Astrocyte (in vitro differentiated cells and primary cell): ENCODE results near the gene F13B. TPM values are rescaled to one million over a fixed set of nuclear protein-coding genes. Genes with fewer than 3 reads are reported as not detected.
"Not testable (repeated sequence)": the region's sequence is repeated elsewhere in the genome, so short reads cannot be mapped to it uniquely, and the experiment has no call there.

Source experiments
- DNase-seq: peaks from one replicate; pipeline ENCODE4 v3.0.0-alpha.2; 2010; ENCODE audit warnings: low read depth
- FAIRE-seq: peaks from 2 replicates; lab custom pipeline; 2011; peaks lifted over from hg19 to GRCh38; lab: Jason Lieb, UNC
- H2AFZ ChIP-seq: 2 replicates; pipeline ENCODE4 v1.6.0; 2012; ENCODE audit warnings: low read depth, low read length, inconsistent platforms
- H3K27ac ChIP-seq: 2 replicates; pipeline ENCODE4 v1.5.1; 2011; ENCODE audit warnings: low read depth, low read length, inconsistent platforms
- H3K27me3 ChIP-seq: 2 replicates; pipeline ENCODE4 v1.6.0; 2011; ENCODE audit warnings: low read length, inconsistent platforms; ENCODE audit not compliant: insufficient read depth
- H3K36me3 ChIP-seq: 2 replicates; pipeline ENCODE4 v1.5.1; 2011; ENCODE audit warnings: low read length, inconsistent platforms; ENCODE audit not compliant: insufficient read depth
- H3K4me1 ChIP-seq: 2 replicates; pipeline ENCODE4 v1.5.1; 2011; ENCODE audit warnings: low read length, inconsistent platforms; ENCODE audit not compliant: insufficient read depth
- H3K4me2 ChIP-seq: 2 replicates; pipeline ENCODE4 v1.6.0; 2012; ENCODE audit warnings: low read length, inconsistent platforms
- H3K4me3 ChIP-seq: 2 replicates; pipeline ENCODE4 v1.5.1; 2011; ENCODE audit warnings: low read depth, mild to moderate bottlenecking, low read length, inconsistent platforms; ENCODE audit not compliant: insufficient read depth
- H3K79me2 ChIP-seq: 2 replicates; pipeline ENCODE4 v1.6.0; 2012; ENCODE audit warnings: mild to moderate bottlenecking, low read length, inconsistent platforms; ENCODE audit not compliant: insufficient read depth
- H3K9ac ChIP-seq: 2 replicates; pipeline ENCODE4 v1.6.0; 2012; ENCODE audit warnings: mild to moderate bottlenecking, low read length, inconsistent platforms
- H3K9me3 ChIP-seq: 2 replicates; pipeline ENCODE4 v1.5.1; 2012; ENCODE audit warnings: low read depth, mild to moderate bottlenecking, low read length, inconsistent platforms; ENCODE audit not compliant: insufficient read depth
- H4K20me1 ChIP-seq: 2 replicates; pipeline ENCODE4 v1.6.0; 2012; ENCODE audit warnings: low read length, inconsistent platforms; ENCODE audit not compliant: insufficient read depth
- H3K27ac Mint-ChIP-seq: one replicate; pipeline ENCODE4 v1.8.0; 2021; ENCODE audit warnings: mild to moderate bottlenecking, mixed read lengths; ENCODE audit not compliant: unreplicated experiment
- H3K27me3 Mint-ChIP-seq: one replicate; pipeline ENCODE4 v1.8.0; 2021; ENCODE audit warnings: low read depth, mixed read lengths; ENCODE audit not compliant: unreplicated experiment
- H3K36me3 Mint-ChIP-seq: one replicate; pipeline ENCODE4 v1.8.0; 2021; ENCODE audit warnings: low read depth, mixed read lengths; ENCODE audit not compliant: unreplicated experiment
- H3K4me1 Mint-ChIP-seq: one replicate; pipeline ENCODE4 v1.8.0; 2021; ENCODE audit warnings: low read depth, mixed read lengths; ENCODE audit not compliant: unreplicated experiment
- H3K4me3 Mint-ChIP-seq: one replicate; pipeline ENCODE4 v1.8.0; 2021; ENCODE audit warnings: mild to moderate bottlenecking, moderate library complexity, mixed read lengths; ENCODE audit not compliant: unreplicated experiment
- H3K9me3 Mint-ChIP-seq: one replicate; pipeline ENCODE4 v1.8.0; 2021; ENCODE audit warnings: mild to moderate bottlenecking, mixed read lengths; ENCODE audit not compliant: unreplicated experiment
- CTCF ChIP-seq: IDR thresholded peaks from 2 replicates; pipeline ENCODE4 v1.5.1; 2011; ENCODE audit warnings: low read depth, mild to moderate bottlenecking, inconsistent platforms, low read length, moderate library complexity; ENCODE audit not compliant: insufficient read depth
- EZH2 ChIP-seq: IDR thresholded peaks from 2 replicates; pipeline ENCODE4 v1.6.1; 2012; ENCODE audit warnings: mild to moderate bottlenecking, low read length, inconsistent platforms; ENCODE audit not compliant: insufficient read depth
- total RNA-seq: library from RNA; stranded (reverse); gene quantifications from 2 replicates; pipeline ENCODE4 v1.2.1, GENCODE V29; 2021

The F13B gene
- total RNA-seq, 1 donor from 2014 or later: not detected

- Mint-ChIP-seq H3K4me1 (peaks cover 8% of the 10 kb centered on the region), H3K36me3 (no peaks in the 10 kb centered on the region), H3K27ac (no peak overlapping the region), H3K4me3 (no peak overlapping the region), H3K27me3 (no peaks in the 10 kb centered on the region), H3K9me3 (no peaks in the 10 kb centered on the region)
- FAIRE-seq: no peak
- H3K9ac ChIP-seq: no peak overlapping the region
- H3K9me3 ChIP-seq: no peaks in the 10 kb centered on the region
- no peak overlapping the region for H3K4me3 ChIP-seq
- H4K20me1 ChIP-seq: no peaks in the 10 kb centered on the region
- no peak for DNase-seq
- H3K4me1 ChIP-seq: no peaks in the 10 kb centered on the region
- H3K27me3 ChIP-seq: no peaks in the 10 kb centered on the region
- H2AFZ ChIP-seq: peak overlapping the region; percentile 48
- TF ChIP-seq EZH2 (no peak), CTCF (no peak)
- H3K36me3 ChIP-seq: peaks cover 5% of the 10 kb centered on the region
- H3K79me2 ChIP-seq: no peaks in the 10 kb centered on the region
- no peak overlapping the region for H3K4me2 ChIP-seq
- no peak overlapping the region for H3K27ac ChIP-seq
Measured at GRCh38 chr1:197100677-197101076, 33.6 kb upstream of the F13B start.

- TF ChIP-seq EZH2: no peak
- no peak for TF ChIP-seq CTCF
- Histone ChIP-seq H3K9me3 (no peaks in the 10 kb centered on the region), H2AFZ (no peak overlapping the region), H3K4me3 (no peak overlapping the region), H4K20me1 (no peaks in the 10 kb centered on the region), H3K36me3 (peaks cover 4% of the 10 kb centered on the region), H3K27me3 (no peaks in the 10 kb centered on the region), H3K4me2 (no peak overlapping the region), H3K27ac (no peak overlapping the region), H3K9ac (no peak overlapping the region), H3K79me2 (no peaks in the 10 kb centered on the region), H3K4me1 (no peaks in the 10 kb centered on the region)
- Mint-ChIP-seq H3K27me3 (no peaks in the 10 kb centered on the region), H3K27ac (no peak overlapping the region), H3K9me3 (no peaks in the 10 kb centered on the region), H3K4me3 (no peak overlapping the region), H3K4me1 (peaks cover 8% of the 10 kb centered on the region), H3K36me3 (no peaks in the 10 kb centered on the region)
- no peak for FAIRE-seq
- no peak for DNase-seq
Measured at GRCh38 chr1:197099444-197099843, 32.4 kb upstream of the F13B start.

GRCh38 chr1:197096971-197097370 lies 29.9 kb upstream of the F13B start:
- H4K20me1 ChIP-seq, H3K4me1 ChIP-seq, H3K9ac ChIP-seq, H3K4me2 ChIP-seq, H2AFZ ChIP-seq, H3K4me3 ChIP-seq, H3K9me3 ChIP-seq, H3K79me2 ChIP-seq, H3K36me3 Mint-ChIP-seq, H3K36me3 ChIP-seq, H3K9me3 Mint-ChIP-seq, H3K27me3 ChIP-seq, H3K27me3 Mint-ChIP-seq, H3K4me1 Mint-ChIP-seq, H3K27ac ChIP-seq, DNase-seq, H3K4me3 Mint-ChIP-seq, FAIRE-seq, H3K27ac Mint-ChIP-seq: not testable (repeated sequence)
